ENCODE measurements around the gene MORN1.

The MORN1 gene

DNA sequence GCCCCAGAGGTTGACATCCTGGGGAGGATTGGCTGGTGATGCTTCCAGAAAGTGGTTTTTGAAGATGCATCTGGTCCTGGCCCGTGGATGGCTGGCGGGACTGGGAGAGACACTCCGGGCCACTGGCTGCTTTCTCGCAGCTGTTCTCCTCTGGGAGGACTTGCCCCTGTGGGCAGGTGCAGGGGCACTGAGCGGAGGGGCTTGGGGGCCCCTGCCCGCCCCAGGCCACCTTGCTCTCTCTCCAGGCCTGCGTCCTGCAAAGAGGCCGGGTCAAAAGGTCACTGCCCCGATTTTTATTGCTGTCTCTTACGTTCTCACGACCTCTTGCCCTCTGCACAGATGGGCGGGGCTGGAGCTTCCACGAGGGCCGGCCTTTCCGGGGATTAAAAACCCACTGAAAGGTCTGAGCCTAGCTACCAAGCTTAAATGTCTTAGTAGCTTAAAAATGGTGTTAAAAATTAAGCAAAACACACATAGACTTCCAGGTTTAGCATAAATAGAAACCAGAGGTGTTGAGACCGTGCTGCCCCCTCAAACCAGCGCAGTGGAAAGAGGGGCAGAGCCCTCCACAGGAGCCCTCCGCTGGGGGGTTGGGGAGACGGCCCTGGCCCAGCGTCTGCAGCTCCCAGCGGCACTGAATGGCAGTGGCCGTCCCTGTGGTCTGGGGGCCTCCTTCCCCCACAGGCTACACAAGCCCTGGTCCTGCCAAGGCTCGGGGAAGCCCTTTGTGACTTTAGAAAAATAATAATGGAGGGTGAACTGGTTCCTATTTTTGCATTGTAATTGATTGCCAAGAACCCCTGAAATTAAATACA is 119.3 kb downstream of the MORN1 start:
- FAIRE-seq, result no peak
